HG03469 (cell line): ENCODE data around the gene CYB561D2.

Experiments used
- ATAC-seq: cut with Tn5 transposase; IDR thresholded peaks from one replicate; pipeline ENCODE4 v1.9.1; 2021; ENCODE audit warnings: mild to moderate bottlenecking, moderate library complexity, moderate number of reproducible peaks; ENCODE audit not compliant: unreplicated experiment

CYB561D2 gene

DNA sequence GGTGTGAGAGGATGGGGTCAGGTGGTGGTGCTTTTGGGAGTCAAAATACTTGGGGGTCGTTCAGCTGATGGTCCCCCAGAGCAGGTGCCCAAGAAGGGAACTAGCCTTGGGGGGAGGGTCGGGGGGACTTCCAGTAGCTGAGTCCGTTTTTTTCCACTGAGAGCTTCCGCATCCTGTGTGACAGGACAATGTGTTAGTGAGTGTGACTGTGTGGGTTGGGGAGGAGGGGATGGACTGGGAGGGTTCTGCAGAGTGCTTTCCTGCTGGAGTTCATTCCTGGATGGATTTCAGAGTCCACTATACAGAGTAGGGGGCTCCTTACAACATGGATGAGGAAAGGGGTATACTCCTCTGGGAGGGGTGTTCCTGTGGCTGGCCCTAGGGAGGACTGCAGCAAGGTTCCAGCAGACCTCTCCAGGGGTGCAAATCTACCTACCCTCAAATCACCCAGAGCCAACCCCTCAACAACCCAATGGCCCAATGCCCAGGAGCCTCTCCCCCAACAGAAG is 27.5 kb upstream of the CYB561D2 start:
- ATAC-seq, result no peak

DNA sequence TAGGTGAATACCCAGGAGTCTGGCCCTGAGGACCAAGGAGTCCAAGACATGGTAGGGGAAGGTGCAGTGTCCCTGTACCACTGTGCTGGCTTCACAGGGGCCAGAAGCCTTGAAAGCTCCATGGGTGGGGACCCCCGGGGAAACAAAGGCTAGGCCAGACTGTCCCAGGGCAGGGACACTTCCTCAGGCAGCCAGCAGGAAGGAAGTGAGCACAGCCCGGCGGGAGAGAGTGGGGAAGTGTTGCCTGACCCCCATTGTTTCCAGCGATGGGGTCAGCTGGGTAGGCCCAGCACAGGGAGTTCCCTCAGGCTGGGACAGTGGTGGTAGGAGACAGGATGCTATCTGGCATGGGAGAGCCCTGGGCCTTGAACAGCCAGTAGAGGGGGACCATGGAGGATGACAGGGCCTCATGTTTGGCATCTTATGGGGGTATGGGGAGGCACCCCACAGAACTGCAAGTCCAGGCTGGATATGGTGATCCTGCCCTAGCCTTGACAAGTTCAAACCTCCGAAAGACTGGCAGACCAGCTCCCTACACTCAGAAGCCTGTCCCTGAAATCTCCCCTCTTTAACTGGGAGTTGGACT is 27.0 kb upstream of the CYB561D2 start:
- ATAC-seq, result no peak

DNA sequence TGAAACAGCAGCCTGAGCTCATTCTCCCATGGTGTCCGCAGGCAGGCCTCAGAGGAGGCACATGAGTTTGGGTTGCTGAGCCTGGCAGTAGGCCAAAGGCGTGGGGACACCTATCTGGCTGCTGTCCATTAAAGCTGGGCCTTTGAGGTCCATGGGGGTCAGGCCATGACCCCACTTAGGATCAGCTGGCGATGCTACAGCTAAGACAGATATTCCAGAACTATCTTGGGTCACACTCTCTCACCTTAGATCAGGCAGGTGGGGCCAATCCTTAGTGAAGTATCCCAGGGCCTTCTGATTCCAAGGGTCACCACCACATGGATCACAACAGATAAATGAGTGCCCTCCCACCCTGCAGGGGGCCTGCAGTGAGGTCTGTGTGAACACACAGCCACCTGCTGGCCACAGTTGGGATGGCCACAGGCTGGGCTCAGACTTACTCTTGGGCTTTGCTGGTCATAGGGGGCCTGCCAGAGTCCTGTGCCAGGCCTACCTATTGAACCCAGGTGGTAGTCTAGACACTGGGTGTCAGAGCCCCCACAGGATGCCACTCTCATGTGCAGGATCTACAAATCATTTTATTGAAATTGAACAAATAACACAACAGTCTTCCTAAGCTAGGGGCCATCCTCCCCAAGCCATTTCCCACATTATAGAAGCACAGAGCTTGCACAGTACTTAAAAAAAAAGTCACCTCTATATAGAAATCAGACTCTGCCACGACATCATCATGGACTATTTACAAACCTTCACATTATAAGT is 26.1 kb upstream of the CYB561D2 start:
- ATAC-seq, result no peak

DNA sequence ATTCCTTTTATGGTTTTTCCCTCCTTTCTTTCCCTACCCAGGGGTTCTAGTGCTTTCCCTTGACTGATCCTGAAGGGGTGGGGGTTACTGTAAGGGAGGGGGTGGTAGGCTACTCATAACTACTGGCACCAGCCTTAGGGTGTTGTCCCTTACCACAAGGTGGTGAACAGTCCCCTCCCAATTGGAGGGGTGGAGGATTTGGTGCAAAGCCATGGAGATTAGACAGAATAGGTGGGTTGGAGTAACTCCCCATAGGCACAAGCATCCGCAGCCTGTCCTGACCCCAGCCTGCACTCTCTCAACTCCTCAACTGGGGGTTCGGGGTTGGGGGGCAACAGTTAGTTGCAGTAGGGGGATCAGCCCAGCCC is 25.6 kb upstream of the CYB561D2 start:
- ATAC-seq, result no peak

DNA sequence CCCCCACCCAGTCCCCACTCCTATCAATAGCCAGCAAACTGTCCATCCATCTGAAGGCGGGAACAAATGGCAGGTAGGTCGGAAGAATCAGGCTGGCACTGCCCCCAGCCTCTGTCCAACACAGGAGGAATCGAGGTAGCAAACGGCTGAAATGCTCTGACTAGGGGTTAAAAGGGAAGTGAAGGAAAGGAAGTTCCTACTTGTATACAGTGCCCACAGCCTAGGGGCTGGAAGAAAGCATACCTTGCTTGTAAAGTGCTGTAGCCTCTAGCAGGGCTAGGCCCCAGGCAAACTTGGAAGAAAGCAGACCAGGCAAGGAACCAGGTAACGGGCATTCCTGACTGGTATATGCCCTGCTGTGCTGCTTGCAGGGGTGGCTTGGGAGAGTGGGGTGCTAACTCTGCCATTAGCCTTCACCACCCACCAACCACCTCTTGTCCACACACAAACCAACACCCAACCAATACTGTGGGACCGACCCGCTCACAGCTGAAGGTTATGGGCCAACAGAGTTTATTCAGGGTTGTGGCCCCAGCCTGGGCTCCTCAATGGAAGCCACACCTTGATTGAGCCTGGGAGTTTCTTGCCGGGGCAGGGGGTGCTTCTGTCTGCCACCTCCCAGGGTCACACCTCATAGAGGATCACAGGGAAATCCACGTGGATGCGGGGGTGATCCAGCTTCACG is 25.0 kb upstream of the CYB561D2 start:
- ATAC-seq, result no peak

DNA sequence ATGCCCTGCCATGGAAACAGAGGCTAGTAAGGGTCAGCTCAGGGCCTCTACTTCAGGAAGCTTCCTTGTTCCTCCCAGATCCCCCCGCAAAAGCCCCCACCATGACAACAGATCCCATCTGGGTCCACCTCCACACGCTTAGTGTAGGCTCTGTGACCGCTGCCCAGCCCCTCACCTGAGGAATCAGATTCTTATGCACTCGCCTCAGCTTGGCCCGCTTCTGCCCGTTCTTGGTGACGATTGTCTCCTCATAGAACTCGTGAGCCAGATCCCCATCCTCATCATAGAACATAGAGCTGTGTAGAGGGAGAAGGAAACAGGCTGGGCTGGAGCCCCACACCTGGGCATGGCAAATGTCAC is 24.5 kb upstream of the CYB561D2 start:
- no peak for ATAC-seq

DNA sequence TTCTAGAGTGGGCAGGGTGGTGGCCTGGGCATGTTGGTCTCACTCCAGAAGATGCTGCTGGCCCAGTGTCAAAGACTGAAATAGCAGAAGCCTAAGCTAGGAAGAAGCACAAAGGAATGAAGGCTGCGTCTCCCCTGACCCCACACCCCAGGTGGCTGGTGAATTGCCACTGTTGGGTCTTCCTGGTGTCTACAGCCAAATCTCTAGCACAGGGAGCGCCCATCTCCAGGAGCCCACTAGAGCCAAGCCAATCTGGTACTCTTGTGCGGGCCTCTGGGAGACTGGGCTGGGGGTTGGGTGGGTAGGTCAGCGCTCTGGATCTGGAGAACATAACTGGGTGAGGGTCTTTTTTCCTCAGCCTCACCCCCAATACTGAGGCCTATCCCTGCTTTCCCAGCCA is 23.5 kb upstream of the CYB561D2 start:
- no peak for ATAC-seq

DNA sequence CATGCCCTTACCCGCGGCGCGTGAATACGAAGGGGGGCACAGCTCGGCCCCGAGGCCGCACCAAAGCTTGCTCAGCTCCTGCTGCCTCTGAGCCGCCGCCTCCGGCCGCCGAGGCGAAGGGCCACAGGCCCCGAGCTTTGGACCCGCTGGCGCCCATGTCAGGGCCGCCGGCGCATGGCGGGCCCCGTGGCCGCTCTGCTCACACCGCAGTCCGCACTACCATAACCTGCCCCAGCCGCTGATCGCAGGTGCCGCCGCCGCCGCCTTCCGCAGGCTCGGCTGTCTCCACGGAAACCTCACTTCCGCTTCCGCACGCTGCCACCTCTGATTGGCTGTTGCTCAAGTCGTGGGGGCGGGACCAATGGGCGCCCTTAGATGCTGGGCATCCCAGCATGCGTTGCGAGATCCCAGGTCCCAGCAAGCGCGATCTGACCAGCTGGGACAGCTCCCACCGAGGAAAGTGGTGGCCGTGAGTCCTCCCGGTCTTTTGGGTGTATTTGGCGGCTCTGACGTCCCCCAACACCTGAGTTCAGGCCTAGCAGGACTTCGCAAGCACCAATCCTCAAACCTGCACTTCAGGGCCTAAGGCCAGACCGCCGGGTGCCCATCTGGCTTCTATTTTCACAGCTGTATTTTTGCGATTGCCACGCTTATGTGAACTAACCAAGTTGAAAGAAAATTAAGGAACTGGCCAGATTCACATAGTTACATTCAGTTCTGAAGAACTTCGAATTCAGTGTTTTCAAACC is 22.5 kb upstream of the CYB561D2 start, which contains the start of gene TUSC2:
Gene TUSC2, minus strand, starts transcription at position 281 of the 749 bp plus-strand sequence. Its CDS starts 124 bp downstream, at position 157.
- ATAC-seq, result peak; percentile 52

DNA sequence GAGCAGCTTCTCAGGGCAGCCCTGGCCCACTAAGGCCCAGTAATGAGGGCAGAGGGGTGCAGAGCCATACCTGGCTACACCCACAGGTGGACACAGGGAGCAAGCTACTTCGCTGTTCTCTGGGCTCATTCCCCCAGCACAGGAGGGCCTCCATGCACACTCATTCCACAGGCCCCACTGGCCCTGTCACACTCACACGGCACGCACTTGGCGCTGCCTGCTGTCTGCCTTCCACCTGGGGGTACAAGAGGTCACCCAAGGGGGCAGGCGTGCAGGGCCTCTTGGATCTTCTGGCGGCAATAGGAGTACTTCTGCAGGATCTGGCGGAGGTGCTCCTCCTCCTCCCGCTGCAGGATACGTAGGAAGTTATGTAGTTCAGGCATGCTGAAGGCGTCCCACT is 20.3 kb upstream of the CYB561D2 start:
- ATAC-seq, result no peak

DNA sequence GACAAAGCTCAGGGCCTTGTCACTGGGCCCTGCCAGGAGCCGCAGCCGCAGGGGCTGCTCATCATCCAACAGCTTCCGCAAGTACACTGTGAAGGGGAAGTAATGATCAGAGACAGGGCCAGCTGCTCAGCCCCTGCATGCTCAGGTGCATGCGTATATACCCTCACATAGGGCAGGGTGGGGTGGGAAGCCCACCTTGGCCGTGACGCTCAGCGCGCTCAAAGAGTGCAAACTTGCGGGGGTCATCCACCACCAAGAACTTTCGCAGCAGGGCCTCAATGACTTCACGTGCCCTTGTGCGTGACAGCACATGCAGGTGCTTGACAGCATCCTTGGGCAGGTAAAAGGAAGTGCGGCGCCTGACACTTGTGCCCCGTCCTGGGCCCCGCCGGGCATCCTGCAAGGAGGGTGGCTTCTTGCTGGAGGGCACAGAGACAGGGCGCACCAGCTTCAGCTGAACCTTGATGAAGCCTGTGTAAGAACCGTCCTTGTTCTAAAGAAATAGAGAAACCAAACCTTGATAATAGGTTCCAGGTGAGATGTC is 19.2 kb upstream of the CYB561D2 start:
- ATAC-seq, result no peak

DNA sequence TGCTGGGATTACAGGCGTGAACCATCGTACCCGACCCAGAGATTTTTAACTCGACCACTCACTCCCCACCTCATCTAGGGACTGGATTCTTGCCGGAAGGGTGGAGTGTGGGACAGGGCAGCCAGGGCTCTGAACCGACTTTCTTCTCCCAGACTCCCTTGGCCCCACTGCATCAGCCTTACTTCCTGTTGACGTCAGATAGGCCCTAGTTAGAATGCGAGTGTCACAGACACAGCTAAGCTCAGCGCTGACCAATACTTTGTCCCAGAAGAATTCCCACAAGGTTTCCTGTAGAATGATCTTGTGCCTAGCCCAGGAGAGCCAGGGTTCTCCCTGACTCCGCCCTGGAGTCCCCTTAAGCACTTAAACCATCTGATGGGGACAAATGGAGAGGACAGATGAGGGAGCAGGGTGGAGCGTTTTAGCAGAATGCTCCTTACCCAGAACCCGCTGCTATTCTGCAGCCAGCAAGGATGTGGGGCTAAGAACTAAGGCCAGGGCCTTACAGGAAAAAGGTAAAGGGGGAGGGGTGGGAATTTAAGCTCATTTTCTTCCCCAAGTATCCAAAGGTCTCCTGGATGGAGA is 16.8 kb upstream of the CYB561D2 start:
- no peak for ATAC-seq

DNA sequence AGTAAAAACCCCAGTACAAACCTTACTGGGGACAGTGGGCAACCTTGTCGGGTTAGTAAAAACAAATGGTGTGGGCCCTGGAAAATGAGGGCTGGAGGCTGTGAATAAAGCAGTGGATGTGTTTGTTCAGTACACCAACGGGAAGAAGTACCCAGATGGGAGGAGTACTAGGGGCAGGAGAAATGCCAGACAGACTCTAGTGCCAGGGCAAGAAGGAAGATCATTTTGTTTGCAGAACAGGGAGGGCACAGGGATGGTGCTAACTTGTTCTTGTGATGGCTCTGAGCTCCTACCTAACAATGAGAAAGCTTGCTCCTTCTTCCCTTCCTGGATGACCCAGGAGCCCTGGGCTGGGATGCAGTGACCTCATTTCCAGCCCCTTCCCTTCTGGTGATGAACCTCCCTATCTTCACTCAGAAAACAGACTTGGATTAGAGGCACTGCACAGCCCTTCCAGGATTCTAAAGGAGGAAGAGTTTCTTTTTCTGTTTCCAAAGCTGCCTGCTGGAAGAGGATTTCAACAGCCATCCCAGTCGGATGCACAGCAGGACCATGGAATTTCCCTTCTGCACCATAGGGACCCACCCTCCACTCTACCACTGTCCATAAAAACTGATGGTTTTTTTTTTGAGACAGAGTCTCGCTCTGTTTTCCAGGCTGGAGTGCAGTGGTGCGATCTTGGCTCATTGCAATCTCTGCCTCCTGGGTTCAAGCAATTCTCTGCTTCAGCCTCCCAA is 16.2 kb upstream of the CYB561D2 start:
- ATAC-seq, result no peak

DNA sequence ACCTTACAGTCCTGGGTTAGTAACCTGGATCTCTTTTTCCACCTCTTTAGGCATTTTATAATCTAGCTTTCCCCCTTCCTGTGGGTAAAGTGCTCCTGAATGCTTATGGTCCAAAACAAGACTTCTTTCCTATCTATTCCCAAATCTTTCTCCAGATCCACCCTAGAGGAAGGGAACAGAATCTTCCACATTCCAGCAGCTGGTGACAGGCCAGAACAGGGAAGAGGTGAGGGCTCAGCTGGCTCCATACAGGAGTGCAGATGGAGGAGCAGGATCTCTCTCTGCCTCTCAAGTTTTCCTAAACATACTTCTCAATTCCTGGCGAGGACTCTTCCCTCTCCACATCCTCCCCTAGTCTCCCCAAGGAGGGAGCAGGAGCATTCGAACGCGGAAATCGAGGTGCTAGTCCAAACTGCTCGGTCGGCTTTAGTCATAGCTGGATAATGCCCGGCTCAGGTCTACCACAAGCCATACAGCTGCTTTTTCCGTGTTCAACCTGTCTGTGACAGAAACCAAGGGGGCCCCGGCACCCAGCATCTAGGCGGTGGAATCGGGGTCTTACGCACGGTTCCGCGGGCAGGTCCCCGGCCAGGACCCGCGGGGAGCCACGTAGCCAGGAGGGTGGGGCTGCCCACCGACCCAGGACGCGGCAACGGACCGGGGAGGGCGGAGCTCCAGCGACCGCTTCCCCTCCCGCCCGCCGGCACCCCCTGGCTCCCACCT is 14.0 kb upstream of the CYB561D2 start:
- peak; percentile 1 for ATAC-seq

DNA sequence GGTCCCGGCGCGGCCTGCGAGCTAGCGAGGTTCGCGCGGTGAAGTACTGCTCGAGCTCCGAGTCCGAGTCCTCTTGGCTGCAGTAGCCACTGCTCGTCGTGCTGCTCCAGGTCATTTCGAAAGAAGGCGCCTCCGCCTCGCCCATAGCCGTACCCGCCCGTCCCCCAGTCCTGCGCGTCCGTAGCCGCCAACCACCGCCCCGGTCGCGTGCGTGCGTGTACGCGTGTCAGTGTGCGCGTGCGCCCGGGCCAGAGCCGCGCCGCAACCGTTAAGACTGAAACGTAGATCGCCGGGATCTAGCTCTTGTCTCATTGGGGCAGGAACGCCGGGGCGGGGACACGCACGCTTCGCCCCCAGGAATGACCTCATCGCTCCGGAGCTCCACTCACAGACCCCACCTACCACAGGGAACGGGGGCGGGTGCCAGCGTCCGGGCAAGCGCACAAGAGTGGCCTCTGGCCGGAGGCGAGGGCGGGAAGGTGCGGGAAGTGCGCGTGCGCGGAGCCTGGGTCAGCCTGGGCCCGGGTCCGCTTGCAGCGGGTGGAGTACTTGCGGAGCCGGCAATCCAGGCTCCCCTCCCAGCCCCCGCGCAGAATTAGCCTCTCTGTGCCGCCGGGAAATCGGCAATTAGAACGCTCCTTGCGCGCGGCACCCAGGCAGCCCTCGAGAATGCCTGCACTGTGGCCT is 13.3 kb upstream of the CYB561D2 start:
- peak; percentile 43 for ATAC-seq

DNA sequence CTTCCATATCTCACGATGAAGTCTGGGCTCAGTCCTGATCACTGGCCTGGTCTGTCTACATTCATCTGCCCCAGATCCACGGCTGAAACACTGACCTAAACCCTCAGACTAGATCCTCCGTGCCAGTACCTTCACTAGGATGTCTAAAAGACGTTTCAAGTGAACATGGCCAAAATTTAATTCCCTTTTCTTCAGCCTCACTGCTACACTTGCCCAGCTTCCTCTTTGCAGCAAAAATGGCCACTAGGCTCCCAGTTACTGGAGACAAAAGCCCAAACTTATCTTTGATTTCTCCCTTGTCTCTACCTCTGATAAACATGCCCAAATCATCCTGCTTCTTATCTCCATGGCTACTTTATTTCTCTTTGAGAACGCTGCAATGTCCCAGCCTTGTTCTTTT is 11.7 kb upstream of the CYB561D2 start:
- ATAC-seq, result no peak

DNA sequence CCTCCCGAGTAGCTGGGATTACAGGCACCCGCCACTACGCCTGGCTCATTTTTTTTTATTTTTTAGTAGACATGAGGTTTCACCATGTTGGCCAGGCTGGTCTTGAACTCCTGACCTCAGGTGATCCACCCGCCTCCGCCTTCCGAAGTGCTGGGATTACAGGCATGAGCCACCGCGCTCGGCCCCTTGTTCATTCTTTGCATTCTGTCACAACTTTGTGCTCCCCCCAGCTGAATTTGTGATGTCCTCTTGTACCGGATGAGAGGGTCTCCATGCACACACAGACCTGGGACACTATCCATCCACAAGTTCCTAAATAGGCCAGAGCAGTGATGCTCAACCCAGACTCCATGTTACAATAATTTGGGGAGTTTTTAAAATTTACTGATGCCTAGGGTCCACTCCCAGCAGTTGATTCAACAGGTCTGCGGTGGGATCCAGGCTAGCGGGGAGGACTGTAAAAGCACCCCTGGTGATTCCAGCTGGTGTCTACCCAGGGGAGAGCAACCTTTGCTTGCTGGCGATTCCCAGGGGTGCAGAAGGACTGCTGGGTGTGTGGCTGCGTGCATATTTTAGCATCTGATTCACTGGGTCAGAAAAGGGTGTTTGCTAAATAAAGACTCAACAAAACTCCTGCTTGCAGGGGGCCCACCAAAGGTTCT is 11.0 kb upstream of the CYB561D2 start:
- ATAC-seq, result no peak

DNA sequence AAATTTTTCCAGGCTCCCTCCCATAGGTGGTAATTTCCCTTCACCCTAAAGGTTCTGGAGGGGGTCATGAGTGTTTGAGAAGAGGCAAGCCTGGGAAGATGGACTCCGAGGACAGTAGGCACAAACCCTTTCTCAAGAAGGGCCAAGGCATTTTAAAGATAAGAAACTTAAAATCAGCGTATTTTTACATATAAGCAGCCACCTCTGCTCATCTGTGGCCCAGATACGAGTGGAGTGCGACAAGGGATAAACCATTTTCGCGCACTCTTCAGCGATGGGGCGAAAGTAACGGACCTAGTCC is 10.6 kb upstream of the CYB561D2 start:
- ATAC-seq, result no peak
